Testis (tissue), 2 donors: Measurements from ENCODE around the gene RHOD.

Experiments
- POLR2A ChIP-seq: fragments of 450-650 bp; IDR thresholded peaks from one replicate; pipeline ENCODE4 v1.6.1; 2017; ENCODE audit warnings: antibody characterized with exemption, mild to moderate bottlenecking, moderate library complexity
- TF ChIP-seq, protein P1 (sequence below), 3 experiments: fragments of 450-650 bp in 2 of 3; fragments of 200-600 bp in 1 of 3; sonication (generic) in 1 of 3; IDR thresholded peaks; one replicate each; pipeline ENCODE4 v1.5.1; 2016 to 2019; ENCODE audit warnings: antibody characterized with exemption in 3 of 3, mild to moderate bottlenecking in 2 of 3, moderate library complexity in 1 of 3

DNA sequence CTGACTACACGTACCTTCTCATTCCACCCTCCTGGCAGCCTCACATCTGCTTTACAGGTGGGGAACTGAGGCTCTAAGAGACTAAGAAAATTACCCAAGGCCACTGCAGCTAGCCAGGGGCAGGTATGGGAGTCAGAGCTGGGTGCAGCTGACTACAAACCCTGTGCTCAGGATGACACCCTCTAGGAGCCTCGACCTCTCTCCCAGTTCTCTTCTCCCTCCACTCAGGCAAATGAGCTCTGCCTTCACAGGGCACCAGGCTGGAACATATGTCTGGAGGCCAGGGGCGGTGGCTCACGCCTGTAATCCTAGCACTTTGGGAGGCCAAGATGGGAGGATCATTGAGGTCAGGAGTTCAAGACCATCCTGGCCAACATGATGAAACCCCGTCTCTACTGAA lies 29.7 kb upstream of the RHOD start:
- TF ChIP-seq, protein P1, sequence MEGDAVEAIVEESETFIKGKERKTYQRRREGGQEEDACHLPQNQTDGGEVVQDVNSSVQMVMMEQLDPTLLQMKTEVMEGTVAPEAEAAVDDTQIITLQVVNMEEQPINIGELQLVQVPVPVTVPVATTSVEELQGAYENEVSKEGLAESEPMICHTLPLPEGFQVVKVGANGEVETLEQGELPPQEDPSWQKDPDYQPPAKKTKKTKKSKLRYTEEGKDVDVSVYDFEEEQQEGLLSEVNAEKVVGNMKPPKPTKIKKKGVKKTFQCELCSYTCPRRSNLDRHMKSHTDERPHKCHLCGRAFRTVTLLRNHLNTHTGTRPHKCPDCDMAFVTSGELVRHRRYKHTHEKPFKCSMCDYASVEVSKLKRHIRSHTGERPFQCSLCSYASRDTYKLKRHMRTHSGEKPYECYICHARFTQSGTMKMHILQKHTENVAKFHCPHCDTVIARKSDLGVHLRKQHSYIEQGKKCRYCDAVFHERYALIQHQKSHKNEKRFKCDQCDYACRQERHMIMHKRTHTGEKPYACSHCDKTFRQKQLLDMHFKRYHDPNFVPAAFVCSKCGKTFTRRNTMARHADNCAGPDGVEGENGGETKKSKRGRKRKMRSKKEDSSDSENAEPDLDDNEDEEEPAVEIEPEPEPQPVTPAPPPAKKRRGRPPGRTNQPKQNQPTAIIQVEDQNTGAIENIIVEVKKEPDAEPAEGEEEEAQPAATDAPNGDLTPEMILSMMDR (IDR thresholded peaks at IDR 0.05): no peak
- no peak for TF ChIP-seq POLR2A
